Measurements from ENCODE around the gene ZBED1.
"Not testable (repeated sequence)": the region's sequence is repeated elsewhere in the genome, so short reads cannot be mapped to it uniquely, and the experiment has no call there.

ZBED1 gene

DNA sequence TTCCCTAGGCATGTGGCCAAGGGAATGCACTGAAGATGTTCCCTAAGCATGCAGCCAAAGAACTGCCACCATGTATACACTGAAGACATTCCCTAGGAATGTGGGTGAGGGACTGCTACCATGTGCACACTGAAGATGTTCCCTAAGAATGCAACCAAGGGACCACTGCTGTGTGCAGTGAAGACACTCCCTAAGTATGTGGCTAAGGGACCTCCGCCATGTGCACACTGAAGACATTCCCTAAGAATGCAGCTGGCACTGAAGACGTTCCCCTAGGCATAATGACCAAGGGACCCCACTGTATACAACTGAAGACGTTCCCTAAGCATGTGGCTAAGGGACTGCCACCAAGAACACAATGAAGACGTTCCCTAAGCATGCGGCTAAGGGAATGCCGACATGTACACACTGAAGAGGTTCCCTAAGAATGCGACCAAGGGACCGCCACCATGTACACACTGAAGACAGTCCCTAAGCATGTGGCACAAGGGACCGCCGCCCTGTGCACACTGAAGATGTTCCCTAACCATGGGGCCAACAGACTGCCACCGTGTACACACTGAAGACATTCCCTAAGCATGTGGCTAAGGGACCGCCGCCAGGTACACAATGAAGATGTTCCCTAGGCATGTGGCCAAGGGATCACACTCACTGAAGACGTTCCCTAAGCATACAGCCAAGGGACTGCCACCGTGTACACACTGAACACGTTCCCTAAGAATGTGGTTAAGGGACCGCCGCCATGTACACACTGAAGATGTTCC lies 25.6 kb downstream of the ZBED1 start:
- DNase-seq (ENCODE audit: low read depth in 3 of 3): no peak

DNA sequence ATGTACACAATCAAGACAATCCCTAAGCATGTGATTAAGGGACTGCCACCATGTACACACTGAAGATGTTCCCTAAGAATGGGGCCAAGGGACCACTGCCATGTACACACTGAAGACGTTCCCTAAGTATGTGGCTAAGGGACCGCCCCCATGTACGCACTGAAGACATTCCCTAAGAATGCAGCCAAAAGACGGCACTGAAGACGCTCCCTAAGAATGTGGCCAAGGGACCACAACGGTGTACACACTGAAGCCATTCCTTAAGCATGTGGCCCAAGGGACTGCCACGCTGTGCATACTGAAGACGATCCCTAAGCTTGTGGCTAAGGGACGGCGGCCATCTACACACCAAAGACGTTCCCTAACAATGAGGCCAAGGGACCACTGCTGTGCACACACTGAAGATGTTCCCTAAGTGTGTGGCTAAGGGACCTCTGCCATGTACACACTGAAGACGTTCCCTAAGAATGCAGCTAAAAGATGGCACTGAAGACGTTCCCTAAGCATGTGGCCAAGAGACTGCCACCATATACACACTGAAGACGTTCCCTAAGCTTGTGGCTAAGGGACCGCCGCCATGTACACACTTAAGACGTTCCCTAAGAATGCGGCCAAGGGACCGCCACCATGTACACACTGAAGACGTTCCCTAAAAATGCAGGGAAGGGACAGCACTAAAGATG lies 26.4 kb downstream of the ZBED1 start:
- no peak for DNase-seq (ENCODE audit: low read depth in 3 of 3)

DNA sequence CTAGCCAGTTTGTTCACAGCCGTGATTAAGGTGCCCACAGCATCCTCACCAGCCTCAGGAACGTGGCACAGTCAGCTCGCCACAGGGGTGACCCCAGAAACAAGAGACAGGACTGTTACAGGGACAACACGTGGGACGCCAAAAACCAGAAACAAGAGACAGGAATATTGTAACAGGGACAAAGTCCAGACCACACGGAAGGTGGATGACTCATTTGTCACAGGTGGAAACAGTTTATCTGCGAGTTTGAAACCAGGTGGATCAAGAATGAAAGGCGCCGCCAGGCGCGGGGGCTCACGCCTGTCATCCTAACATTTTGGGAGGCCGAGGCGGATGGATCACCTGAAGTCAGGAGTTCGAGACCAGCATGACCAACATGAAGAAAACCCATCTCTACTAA lies 27.7 kb downstream of the ZBED1 start:
- DNase-seq (ENCODE audit: low read depth in 3 of 3): not testable (repeated sequence)

DNA sequence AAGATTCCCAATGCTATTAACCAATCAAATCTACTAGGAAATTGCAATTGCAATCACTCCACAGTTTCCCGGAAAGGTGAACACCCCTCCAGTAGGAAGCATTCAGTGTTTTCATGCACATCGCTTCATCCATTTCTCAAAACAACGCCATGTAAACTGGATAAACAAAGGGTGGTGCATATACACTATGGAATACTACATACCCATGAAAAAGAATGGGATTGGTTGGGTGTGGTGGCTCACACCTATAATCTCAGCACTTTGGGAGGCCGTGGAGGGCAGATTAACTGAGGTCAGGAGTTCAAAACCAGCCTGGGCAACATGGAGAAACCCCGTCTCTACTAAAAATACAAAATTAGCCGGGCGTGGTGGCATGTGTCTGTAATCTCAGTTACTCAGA lies 29.1 kb downstream of the ZBED1 start:
- DNase-seq (ENCODE audit: low read depth in 3 of 3): no peak

DNA sequence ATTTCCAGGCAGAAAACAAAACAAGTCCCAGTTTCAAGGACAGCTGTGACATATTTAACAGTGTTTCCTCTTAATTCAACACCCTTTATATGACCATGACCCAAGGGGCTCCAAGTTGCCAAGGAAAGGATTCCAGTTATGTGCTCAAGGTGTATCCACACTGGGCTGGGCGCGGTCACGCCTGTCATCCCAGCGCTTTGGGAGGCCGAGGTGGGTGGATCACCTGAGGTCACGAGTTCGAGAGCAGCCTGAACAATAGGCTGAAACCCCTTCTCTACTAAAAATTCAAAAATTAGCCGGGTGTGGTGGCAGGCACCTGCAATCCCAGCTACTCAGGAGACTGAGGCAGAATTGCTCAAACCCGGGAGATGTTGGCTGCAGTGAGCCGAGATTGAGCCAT lies 29.6 kb downstream of the ZBED1 start:
- not testable (repeated sequence) for DNase-seq (ENCODE audit: low read depth in 3 of 3)

DNA sequence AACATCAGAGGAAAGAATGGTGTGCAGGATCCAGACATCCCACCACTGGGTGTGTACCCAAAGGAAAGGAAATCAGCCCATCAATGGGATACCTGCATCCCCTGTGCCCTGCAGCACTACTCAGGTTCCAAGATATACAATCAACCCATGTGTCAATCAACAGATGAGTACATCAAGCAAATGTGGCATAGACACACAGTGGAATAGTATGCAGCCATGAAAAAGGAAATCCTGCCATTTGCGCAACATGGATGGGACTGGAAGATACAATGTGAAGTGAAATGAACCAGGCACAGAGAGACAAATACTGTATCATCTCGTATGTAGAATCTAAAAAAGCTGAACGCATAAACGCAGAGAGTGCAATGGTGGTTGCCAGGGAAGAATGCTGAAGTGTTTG lies 30.9 kb downstream of the ZBED1 start:
- not testable (repeated sequence) for DNase-seq (ENCODE audit: low read depth in 3 of 3)

DNA sequence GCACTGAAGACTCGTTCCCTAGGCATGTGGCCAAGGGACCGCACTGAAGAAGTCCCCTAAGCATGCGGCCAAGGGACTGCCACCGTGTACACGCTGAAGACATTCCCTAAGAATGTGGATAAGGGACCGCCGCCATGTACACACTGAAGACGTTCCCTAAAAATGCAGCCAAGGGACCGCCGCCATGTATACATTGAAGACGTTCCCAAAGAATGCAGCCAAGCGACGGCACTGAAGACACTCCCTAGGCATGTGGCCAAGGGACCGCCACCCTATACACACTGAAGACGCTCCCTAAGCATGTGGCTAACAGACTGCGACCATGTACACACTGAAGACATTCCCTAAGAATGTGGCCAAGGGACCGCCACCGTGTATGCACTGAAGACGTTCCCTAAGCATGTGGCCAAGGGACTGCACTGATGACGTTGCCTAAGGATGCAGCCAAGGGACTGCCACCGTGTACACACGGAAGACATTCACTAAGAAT lies 31.5 kb downstream of the ZBED1 start:
- no peak for DNase-seq (ENCODE audit: low read depth in 3 of 3)

DNA sequence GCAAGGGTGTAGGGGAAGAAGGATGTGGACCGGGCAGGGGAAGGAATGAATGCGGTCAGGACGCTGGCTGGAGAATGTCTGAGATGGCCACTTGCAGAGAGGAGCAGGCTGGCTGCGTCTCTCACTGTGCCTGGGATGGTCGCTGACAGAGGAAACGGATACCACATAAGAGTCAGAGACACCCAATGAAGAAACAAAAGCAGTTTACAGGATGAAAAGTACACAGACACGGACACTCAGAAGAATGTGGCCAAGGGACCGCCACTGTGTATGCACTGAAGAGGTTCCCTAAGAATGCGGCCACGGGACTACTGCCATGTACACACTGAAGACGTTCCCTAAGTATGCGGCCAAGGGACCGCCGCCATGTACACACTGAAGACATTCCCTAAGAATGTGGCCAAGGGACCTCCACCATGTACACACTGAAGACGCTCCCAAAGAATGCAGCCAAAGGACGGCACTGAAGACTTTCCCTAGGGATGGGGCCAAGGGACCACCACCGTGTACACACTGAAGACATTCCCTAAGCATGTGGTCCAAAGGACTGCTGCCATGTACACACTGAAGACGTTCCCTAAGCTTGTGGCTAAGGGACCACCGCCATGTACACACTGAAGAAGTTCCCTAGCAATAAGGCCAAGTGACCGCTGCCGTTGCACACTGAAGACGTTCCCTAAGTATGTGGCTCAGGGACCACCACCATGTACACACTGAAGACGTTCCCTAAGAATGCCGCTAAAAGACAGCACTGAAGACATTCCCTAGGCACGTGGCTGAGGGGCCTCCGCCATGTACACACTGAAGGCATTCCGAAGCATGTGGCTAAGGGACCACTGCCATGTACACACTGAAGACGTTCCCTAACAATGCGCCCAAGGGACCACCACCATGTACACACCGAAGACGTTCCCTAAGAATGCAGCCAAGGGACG lies 32.2 kb downstream of the ZBED1 start:
- no peak for DNase-seq (ENCODE audit: low read depth in 3 of 3)

DNA sequence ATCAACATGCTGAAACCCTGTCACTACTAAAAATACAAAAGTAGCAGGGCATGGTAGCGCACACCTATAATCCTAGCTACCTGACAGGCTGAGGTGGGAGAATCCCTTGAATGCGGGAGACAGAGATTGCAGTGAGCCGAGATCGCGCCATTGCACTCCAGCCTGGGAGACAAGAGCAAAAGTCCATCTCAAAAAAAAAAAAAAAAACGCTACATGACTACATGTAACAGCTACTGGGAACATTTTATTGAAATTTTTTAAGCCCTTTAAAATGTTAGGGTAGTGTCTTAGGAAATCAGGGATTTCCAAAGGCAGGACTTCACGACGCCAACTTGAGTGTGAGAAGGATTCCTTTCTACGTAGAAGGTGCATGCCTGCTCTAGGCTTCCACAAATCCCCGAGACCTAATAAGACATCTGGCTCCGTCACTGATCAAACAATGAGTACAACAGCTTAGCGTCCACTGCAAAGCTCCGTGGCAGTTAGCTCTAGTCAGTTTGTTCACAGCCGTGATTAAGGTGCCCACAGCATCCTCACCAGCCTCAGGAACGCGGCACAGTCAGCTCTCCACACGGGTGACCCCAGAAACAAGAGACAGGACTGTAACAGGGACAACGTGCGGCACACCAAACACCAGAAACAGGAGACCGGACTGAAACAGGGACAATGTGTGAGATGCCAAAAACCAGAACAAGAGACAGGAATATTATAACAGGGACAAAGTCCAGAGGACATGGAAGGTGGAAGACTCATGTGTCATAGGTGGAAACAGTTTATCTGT lies 33.7 kb downstream of the ZBED1 start:
- no peak for DNase-seq (ENCODE audit: low read depth in 3 of 3)

DNA sequence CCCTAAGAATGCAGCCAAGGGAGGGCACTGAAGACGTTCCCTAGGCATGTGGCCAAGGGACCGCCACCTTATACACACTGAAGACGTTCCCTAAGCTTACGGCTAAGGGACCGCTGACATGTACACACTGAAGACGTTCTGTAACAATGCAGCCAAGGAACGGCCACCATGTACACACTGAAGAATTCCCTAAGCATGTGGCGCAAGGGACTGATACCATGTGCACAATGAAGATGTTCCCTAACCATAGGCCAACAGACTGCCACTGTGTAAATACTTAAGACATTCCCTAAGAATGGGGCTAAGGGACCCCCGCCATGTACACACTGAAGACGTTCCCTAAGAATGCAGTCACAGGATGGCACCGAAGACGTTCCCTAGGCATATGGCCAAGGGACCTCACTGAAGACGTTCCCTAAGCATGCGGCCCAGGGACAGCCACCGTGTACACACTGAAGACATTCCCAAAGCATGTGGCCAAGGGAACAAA lies 36.1 kb downstream of the ZBED1 start:
- DNase-seq (ENCODE audit: low read depth in 3 of 3): no peak

DNA sequence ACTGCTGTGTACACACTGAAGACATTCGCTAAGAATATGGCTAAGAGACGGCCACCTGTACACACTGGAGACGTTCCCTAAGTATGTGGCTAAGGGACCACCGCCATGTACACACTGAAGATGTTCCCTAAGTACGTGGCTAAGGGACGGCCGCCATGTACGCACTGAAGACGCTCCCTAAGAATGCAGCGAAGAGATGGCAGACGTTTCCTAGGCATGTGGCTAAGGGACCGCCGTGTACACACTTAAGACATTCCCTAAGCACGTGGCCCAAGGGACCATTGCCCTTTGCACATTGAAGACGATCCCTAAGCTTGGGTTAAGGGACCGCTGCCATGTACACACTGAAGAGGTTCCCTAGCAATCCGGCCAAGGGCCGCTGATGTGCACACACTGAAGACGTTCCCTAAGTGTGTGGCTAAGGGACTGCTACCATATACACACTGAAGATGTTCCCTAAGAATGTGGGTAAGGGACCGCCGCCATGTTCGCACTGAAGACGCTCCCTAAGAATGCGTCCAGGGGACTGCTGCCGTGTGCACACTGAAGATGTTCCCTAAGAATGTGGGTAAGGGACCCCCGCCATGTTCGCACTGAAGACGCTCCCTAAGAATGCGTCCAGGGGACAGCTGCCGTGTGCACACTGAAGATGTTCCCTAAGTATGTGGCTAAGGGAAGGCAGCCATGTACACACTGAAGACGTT lies 36.7 kb downstream of the ZBED1 start:
- no peak for DNase-seq (ENCODE audit: low read depth in 3 of 3)

DNA sequence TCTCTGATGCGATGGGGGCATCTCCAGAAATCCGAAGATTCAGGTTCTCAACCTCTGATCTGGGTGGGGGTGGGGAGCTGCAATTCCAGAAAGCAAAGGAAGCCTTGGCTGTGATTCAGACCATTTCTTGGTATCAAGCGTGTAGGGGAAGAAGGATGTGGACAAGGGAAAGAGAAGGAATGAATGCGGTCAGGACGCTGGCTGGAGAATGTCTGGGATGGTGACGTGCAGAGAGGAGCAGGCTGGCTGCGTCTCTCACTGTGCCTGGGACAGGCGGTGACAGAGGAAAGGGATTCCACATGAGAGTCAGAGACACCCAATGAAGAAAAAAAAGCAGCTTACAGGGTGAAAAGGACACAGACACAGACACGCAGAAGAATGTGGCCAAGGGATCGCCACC lies 37.3 kb downstream of the ZBED1 start:
- DNase-seq (ENCODE audit: low read depth in 3 of 3): not testable (repeated sequence)

DNA sequence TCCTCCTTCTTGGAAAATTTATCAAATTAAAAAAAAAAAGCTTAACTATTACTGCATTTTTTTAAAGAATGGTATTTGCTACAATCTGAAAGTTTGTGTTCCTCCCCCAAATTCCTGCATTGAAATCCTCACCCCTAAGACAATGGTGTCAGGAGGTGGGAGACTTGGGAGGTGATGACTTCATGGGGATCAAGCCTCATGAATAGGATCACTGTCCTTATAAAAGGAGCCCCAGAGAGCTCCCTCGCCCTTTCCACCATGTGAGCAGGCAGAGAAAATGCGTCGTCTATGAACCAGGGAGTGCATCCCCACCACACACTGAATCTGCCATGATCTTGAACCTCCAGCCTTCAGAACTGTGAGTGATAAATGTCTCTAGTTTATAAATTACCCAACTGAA lies 38.0 kb downstream of the ZBED1 start:
- DNase-seq (ENCODE audit: low read depth in 3 of 3): no peak

DNA sequence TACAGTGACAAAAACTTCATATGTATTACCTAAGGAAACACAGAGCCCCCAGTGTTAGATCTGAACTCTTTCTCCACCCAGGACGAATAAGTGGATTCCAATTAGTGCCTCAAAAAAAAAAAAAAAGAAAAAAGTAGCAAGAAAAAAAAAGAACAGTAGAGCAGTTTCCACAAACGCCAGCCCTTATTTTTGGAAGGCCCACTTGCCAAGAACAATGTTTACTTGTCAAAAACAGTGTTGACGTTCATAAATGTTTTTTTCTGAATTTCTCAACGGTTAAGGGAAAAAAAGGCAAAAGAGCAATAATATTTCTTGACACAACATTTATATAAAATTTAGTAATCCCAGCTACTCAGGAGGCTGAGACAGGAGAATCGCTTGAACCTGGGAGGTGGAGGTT lies 38.7 kb downstream of the ZBED1 start:
- DNase-seq (ENCODE audit: low read depth in 3 of 3): no peak

DNA sequence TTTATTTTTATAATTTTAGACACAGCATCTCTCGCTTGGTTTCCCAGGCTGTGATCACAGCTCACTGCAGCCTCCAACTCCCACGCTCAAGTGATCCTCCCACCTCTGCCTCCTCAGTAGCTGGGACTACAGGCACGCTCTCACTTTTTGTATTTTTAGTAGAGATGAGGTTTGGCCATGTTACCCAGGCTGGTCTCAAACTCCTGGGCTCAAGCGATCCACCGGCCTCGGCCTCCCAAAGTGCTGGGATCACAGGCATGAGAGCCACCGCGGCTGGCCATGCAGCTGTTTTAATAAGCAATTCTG lies 39.1 kb downstream of the ZBED1 start:
- DNase-seq (ENCODE audit: low read depth in 3 of 3): no peak

DNA sequence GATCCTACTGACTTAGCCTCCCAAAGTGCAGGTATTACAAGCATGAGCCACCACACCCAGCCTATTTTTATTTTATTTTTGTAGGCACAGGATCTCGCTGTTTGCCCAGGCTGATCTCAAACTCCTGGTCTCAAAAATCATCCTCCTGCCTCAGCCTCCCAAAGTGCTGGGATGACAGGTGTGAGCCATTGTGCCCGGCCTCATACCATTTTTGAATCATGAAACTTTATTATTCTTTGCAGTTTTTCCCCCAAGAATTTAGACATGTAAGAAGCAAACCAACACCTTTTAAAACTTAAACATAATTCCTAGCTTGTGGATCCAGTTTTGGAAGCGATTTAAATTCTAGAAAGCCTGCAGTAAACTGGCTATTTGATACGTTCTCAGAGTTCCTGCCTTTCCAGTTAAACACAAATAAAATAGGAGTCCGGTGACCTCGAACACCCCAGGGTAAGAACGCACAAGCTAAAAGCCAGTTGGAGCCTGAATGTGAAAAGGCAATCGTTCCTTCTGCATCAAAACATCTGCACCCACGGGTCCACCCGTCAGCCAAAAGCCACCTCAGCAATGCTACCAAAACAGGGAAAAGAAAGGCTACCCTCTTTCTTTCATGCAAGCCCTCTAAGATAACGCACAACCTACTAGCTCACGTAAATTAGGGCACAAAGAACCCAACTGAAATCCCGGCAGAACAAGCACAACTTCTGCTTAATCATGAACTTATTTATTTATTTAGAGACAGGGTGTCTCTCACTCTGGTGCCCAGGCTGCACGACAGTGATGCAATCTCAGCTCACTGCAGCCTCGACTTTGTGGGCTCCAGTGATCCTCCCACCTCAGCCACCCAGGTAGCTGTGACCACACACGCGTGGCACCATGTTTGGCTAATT lies 39.7 kb downstream of the ZBED1 start:
- not testable (repeated sequence) for DNase-seq (ENCODE audit: low read depth in 3 of 3)

DNA sequence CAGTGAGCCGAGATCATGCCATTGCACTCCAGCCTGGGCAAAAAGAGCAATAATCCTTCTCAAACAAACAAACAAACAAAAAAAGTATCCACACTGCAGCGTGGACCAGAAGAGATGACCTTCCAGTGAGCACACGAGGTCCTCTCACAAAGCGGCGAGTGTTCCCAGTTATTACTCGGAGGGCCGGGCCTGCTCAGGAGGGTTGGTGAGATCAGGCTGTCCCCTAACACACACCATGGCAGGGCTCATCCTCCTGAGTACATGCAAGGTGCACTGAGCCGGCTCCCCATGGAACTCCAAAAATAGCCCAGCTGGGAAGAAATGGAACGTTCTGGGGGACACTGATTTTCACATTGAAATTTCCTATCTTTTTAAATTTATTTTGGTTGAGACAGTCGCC lies 40.7 kb downstream of the ZBED1 start:
- not testable (repeated sequence) for DNase-seq (ENCODE audit: low read depth in 3 of 3)

DNA sequence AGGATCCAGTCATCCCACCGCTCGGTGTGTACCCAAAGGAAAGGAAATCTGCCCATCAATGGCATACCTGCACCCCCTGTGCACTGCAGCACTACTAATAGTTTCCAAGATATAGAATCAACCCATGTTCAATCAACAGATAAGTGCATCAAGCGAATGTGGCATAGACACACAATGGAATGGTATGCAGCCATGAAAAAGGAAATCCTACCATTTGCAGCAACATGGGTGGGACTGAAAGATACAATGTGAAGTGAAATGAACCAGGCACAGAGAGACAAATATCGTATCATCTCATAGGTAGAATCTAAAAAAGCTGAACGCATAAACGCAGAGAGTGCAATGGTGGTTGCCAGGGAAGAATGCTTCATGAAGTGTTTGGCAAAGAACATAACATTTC lies 42.5 kb downstream of the ZBED1 start:
- no peak for DNase-seq (ENCODE audit: low read depth in 3 of 3)

DNA sequence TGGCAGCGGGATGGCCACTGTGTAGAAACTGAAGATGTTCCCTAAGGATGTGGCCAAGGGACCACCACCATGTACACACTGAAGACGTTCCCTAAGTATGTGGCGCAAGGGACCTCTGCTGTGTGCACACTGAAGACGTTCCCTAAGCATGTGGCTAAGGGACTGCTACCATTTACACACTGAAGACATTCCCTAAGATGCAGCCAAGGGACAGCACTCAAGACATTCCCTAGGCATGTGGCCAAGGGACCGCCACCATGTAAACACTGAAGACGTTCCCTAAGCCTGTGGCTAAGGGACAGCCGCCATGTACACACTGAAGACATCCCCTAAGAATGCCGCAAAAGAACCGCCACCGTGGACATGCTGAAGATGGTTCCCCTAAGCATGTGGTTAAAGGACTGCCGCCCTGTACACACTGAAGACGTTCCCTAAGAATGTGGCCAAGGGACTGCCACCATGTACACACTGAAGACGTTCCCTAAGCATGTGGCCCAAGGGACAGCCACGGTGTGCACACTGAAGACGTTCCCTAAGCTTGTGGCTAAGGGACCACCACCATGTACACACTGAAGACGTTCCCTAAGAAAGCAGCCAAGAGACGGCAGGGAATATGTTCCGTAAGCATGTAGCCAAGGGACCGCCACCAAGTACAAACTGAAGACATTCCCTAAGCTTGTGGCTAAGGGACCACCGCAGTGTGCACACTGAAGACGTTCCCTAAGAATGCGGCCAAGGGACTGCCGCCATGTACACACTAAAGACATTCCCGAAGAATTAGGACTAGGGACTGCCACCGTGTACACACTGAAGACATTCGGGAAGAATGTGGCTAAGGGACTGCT lies 43.3 kb downstream of the ZBED1 start:
- no peak for DNase-seq (ENCODE audit: low read depth in 3 of 3)

Data from stimulated activated CD4-positive, alpha-beta T cell treated with anti-CD3 and anti-CD28 coated beads, TNF-alpha, amount 100 ng/mL, for 4 hours (primary cell).